Measurements from ENCODE around the gene PLCB3.

The PLCB3 gene

DNA sequence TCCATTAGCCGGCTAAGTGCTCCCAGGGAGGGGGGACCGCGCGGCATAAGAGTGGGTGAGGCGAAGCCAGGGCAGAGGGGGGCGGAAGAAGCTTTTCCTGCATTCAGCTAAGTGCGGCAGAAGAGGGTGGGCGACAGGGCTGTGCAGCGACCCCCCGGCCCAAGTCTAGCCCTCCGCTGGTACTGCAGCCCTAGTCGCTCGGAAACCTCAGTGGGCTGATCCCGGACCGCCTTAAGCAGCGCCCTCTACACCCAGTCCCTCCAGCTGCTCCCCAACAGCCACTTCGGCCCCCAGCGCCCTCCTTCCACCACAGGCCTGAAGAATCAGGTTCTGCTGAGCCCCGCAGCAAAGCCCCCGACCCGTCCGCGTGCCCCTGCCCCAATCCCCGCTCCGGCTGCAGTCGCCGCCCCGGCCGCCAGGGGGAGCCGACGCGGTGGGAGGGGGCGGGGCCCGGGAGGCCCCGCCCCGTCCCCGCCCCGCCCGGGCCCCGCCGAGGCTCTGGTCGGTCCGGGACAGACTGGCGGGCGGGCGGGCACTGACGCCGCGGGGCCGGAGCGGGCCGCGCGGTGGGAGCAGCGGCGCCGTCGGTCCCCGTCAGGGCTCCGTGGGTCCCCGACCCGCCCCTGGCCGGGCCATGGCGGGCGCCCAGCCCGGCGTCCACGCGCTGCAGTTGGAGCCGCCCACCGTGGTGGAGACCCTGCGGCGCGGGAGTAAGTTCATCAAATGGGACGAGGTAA, at the start of gene PLCB3:
TSS of gene PLCB3 (plus strand) at position 515 of the 737 bp plus-strand sequence. CDS start at position 635, 120 bp downstream.
- no peak for FAIRE-seq

DNA sequence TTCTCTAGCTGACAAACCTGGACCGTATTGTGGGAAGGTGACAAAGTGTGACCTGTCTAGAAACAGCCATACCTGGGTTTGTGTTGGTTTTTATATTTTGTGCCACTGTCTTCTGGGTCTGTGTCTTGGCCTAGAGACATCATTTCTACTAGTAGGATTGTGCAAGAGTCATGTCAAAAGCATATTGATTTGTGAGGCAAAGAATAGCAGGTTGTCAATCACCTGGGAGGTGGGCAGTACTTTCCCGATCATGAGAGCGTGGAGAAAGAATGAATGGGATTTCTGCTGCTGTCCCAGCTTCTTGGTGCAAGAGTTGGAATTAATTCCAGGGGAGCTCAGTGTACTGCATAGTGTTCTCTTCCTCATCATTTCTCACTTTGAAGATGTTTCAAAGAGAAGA, 49.8 kb upstream of the PLCB3 start:
- no peak for FAIRE-seq

DNA sequence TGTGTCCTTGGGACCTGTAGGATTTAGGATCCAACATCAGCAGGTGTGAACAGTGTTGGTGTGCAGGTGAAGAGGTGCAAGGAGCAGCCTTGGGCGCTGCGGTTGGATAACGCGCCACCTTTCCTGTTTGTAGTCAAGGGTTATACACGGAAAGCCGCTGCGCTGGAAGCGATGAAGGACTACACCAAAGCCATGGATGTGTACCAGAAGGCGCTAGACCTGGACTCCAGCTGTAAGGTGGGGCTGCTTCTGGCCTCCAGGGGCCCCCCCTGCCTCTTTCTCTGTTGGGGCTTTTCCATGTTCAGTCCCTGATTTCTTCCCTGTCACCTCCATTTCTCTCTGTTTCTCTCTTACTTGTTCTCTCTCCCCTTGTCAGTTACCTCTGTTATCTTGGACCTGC, 48.3 kb upstream of the PLCB3 start:
- no peak for FAIRE-seq

DNA sequence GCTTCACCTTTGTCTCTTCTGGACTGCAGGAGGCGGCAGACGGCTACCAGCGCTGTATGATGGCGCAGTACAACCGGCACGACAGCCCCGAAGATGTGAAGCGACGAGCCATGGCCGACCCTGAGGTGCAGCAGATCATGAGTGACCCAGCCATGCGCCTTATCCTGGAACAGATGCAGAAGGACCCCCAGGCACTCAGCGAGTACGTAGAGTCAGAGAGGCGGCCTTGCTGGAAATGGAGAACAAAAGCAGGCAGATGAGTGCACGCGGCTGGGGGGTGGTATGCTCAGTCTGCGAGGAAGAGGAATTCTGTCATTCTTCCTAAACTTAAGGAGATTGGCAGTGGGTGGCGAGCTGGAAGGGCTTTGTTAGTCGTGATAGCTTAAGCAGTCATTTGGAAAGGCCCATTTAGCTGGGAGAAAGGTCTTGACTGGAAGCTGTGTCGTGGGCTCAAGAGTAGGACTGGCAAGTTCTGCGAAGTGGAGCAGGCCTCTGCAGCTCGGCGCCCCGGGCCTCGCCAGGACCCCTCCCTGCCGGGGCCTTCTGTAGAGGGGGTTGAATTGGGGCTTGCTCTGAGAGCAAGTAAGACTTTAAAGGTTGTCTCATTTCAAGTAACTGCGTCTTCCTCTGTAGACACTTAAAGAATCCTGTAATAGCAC, 47.8 kb upstream of the PLCB3 start:
- FAIRE-seq = no peak

DNA sequence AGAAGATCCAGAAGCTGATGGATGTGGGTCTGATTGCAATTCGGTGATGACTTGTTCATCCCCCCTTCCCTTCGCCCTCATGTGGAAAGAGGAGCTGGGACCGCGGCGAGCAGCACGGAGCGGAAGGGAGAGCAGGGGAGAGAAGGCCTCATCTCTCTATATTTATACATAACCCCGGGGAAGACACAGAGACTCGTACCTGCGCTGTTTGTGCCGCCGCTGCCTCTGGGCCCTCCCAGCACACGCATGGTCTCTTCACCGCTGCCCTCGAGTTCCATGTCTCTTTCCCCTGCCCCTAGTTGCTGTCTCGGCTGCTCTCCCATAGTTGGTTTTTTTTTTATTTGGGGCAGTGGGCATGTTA, 47.3 kb upstream of the PLCB3 start:
- FAIRE-seq = no peak

DNA sequence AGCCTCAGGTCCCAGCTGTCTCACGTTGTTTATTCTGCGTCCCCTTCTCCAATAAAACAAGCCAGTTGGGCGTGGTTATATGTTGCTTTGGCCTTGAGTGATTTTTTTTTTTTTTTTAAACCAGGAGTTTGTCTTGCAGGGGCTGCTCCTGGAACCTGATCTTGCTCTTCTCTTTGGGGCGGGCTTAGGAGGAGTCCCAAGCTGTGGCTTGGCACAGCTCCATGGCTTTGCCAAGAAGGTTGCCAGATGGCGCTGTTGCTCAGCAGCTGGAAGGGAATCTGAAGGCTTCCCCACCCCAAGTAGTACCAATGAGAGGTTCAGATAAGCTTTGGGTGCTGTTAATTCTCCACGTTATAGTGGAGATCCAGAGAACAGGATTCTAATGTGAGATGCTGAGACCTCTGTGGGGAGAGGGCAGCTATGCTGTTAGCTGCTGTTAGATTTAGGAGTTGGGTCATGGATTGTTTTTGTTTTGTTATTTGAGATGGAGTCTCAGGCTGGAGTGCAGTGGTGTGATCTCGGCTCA, 46.8 kb upstream of the PLCB3 start:
- FAIRE-seq = no peak

DNA sequence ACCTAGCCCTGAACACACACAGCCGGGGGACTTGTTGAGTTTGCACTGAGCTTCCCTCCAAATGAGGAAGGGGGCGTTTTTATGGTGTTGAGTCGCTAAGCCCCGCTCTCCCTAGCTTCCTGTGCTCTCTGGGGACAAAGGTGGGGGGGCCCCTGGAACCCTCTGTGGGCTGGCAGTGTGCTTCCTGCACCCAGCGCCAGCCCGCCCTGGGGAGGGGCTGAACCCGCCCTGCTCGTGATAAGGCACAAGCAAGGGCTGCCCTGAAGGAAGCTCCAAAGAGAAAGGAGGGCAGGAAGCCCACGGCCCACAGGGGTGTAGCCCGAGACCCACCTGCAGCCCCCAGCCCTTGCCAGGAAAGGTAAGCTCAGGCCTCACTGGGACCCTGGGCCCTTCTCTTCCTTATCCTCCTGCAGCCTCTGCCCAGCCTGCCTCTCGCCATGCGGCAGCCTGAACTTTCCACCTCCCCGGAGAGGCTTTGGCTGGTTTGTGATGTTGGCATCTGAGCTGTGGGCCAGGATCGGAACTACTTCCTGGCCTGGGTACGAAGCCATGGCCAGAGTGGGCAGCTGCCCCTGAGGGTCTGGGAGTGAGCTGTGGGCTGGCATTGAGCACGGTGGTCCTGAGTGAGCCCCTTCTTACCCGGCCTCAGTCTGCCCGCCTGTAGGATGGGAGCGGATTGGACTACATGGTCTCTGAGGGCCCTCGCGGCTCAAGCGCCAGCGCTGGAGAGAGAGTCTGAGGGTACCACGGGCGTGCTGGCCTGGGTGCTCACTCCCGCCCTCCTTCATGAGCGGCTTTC, 44.7 kb upstream of the PLCB3 start, which contains the start of gene FERMT3:
TSS of gene FERMT3 (plus strand) at position 265 of the 799 bp plus-strand sequence. CDS start 644 bp downstream, outside the sequence.
- no peak for FAIRE-seq

DNA sequence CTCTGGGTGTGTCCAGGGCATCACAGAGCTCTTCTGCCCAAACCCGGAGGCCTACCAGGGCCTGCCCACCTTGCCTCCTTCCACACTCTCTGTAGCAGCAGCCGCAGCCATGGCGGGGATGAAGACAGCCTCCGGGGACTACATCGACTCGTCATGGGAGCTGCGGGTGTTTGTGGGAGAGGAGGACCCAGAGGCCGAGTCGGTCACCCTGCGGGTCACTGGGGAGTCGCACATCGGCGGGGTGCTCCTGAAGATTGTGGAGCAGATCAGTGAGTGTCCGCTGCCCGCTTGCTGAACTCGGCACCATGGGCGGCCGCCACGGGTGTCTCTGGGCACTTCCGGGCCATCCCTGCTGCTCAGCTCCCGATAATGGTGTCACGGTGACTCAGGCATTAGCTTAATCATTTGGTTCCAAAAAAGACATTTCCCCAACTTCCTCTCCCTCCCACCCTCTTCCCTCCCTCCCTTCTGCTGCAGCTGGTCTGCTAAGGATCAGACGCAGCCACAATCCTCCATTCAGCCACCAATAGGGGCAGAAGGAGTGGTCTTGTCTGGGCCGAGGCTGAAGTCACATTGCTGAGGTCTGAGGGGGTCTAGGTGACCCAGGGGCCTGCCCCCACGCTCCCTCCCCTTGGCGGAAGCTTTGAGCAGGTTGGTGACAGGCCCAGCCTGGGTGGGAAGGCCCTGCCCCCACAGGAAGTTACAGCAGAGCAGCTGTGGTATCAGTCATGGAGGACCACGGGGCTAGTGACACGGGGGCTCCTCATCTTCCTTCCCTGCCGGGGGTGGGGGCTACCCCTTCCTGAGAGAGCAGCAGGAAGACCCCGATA, 43.9 kb upstream of the PLCB3 start:
- FAIRE-seq = no peak

DNA sequence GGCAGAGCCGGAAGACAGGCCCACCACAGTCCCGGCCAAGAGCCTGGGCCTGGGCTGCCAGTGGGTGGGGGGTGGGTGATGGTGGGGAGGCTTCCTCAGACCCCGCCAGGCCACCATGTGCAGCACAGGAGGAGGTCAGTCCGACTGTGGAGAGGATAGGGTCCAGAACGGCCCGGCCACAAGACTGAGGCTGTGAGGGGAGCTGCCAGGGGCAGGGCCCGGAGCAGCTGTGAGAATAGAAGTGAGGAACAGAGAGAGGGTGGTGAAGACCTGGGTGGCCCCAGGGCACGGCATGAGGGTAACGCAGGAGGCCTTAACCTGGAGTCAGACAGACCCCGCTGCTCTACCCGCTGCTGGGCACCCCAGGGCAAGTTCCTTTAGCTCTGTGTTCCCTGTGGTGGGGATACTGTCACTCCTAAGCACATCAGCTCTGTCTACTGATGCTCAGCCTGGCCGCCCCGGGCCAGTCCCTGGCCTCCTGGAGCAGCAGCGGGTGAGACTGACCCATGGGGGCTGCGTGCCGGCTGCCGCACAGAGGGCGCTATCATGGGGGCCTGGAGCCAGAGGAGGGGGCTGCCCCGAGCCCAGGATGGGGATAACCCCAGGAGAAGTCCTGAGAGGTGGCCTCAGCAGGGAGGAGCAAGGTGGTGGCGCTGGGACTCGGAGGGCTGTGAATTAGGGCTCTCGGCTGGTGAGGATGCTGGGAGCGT, 43.1 kb upstream of the PLCB3 start:
- FAIRE-seq = no peak

DNA sequence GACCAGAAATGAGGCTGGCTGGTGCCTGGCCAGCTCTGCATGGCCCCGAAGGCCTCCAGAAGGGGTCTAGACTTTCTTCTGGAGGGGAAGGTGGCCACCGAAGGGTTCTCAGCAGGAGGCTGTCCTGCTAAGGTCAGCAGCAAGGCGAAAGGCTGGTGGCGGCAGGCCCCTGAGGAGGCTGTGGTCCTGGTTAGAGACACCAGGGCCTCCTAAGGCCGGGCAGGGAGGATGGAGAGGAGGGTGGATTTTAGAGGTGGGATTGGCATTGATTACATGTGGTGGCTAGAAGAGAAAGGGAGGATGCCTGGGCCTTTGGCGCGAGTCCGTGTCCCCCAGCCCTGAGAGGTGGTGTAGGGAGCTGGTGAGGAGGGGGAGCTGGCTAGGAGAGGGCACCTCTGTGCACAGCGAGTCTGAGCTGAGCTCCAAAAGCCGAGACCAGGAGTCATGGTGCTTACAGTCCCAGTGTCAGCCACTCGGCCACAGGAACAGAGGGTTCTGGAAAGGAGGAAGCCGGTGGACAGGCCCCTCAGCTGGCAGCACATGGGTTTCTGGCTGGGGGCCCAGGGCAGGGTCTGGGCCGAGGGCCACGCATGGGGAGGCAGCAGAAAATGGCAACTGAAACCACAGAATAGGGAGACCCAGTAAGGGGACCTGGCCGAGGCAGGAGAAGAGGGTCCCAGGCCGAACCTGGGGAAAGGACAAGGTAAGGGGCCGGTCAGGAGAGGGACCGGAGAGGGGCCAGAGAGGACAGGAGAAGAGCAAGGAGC, 42.4 kb upstream of the PLCB3 start:
- FAIRE-seq = no peak

DNA sequence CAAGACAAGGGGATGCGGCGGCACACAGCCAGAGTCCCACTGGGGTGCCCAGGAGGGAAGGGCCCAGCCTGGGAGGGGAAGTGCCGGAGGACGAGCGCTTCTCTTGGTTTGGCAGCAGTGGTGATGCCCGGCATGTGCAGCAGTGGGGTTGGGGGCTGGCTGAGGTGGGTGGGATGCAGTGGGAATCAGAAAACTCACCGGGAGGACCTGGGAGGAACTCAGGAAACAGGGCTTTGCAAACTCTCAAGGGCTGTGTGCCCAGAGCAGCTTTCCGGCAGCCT, 41.8 kb upstream of the PLCB3 start:
- no peak for FAIRE-seq

DNA sequence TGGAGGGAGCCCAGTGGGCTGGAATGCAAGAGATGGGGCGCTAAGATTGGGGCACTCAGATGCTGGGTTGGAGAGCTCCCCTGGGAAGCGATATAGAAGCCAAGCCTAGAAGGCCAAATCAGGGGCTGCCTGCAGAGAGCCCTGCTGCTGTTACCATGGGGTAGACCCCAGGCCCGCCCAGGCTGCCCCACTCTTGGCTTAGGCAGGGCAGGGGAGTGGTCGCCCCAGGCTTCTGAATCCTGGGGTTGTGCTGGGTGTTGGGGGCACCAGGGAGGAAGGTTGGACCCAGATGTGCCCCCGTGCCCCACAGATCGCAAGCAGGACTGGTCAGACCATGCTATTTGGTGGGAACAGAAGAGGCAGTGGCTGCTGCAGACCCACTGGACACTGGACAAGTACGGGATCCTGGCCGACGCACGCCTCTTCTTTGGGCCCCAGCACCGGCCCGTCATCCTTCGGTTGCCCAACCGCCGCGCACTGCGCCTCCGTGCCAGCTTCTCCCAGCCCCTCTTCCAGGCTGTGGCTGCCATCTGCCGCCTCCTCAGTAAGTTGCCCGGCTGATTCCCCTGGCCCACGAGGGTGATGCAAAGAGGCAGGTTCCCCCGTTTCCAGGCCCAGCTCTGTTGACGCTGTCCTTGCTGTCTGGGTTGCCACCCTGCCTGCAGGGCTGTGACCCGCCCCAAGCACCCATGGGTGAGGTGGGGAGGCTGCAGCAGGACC, 40.9 kb upstream of the PLCB3 start:
- no peak for FAIRE-seq

DNA sequence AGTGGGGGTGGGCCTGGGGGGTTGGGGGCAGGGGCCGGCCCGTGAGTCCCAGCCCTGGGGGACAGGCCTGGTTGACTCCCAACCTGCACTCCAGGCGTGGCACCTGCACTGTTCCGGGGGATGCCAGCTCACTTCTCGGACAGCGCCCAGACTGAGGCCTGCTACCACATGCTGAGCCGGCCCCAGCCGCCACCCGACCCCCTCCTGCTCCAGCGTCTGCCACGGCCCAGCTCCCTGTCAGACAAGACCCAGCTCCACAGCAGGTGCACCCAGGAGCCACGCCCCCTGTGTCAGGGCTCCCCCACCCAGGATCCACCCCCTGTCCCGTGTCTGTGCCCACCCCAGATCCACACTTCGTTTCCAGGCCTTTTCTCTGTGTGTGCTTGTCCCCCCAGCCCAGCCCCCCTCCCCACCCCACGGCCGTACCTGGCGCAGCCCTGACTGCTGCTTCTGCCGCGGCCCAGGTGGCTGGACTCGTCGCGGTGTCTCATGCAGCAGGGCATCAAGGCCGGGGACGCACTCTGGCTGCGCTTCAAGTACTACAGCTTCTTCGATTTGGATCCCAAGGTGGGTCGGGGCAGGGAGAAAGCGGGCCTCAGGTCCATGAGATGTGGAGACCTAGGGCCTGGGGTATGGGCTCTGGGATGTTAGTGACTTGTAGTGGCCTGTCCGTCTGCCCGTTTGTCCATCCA, 40.0 kb upstream of the PLCB3 start:
- FAIRE-seq = no peak

DNA sequence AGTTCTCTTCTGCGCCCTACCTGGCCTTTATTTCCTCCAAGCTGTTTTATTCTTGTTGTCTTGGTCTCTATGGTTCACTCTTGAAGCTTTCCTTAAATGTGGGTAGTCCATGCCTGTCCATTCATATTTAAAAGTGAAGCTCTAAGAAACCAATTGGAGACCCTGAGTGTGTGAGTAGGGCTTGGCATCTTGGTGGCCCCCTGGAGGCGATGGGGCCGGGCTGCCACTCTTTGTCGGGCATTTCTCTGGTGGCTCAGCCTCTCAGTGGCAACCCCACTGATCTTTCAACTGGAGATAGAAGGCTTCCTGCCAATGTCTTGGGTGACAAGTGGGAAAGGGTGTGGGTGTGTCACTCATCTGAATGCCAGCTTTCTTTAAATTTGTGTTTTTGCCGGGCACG, 34.5 kb upstream of the PLCB3 start:
- FAIRE-seq = no peak

DNA sequence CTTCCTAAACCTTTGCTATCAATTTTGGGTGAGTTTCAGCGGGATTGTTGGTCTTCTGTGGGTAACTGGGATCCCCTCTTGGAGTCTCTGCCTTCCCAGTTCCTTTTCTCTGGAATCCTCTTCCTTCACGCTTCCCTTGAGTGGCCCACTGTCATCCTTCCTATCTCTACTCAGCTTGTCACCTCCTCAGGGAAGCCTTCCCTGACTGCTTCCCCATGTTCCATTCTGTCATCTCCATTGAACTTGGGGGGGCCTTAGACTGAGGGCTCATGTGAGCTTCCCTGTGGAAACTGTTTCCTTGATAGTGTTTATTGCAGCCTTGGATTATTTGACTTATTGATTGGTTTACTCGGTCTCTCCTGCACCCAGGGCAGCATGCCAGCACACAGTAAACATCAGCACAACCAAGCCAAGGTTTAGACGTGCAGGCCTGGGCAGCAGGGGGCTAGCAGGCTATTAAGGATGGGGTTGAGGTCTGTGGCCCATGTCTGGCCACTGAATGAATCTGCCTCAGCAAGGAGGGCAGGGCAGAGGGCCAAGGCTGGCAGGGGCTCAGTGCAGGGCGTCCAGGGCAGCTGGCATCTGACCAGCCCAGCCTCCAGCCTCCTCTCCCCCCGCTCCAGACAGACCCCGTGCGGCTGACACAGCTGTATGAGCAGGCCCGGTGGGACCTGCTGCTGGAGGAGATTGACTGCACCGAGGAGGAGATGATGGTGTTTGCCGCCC, 32.5 kb upstream of the PLCB3 start:
- FAIRE-seq = no peak

DNA sequence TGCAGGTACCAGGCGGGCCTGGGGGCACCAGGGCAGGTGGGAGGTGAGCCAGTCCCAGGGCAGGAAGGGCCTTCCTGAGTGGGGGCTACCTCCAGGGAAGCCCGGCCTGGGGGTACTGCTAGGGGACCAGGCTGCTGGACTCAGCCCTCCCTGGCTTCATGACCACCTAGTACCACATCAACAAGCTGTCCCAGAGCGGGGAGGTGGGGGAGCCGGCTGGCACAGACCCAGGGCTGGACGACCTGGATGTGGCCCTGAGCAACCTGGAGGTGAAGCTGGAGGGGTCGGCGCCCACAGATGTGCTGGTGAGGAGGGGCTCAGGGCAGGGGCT, 32.0 kb upstream of the PLCB3 start:
- FAIRE-seq = no peak

DNA sequence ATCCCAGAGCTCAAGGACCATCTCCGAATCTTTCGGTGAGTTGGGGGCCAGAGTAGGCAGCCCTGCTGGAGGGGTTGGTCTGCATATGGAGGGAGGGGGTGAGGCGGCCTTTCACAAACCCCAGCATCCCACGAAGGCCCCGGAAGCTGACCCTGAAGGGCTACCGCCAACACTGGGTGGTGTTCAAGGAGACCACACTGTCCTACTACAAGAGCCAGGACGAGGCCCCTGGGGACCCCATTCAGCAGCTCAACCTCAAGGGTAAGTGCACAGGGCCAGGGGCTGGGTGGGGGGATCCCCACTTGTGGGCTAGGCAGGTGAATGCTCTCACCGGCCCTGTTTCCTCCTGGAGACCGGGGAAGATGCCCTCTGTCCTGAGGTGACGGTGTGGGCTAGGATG, 31.6 kb upstream of the PLCB3 start:
- FAIRE-seq = no peak

DNA sequence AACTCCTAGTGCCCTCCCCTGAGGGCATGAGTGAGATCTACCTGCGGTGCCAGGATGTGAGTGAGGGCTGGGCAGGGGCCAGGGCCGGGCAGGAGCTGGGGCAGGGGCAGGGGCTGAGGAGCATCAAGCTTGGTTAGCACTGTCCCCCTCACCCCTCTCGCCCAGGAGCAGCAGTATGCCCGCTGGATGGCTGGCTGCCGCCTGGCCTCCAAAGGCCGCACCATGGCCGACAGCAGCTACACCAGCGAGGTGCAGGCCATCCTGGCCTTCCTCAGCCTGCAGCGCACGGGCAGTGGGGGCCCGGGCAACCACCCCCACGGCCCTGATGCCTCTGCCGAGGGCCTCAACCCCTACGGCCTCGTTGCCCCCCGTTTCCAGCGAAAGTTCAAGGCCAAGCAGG, 31.1 kb upstream of the PLCB3 start:
- no peak for FAIRE-seq

DNA sequence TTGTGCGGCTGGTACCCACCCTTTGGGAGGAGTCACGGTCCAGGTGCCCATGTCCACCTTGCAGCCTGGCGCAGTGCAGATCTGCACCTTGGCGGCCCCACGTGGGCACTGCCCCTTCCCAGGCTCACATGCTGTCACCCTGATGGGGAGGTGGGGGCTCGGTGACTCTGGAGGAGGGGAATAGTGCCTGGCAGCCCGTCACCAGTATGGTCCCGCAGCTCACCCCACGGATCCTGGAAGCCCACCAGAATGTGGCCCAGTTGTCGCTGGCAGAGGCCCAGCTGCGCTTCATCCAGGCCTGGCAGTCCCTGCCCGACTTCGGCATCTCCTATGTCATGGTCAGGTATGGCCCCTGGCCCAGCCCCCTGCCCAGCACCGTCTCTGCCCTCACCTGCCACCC, 30.5 kb upstream of the PLCB3 start:
- no peak for FAIRE-seq

DNA sequence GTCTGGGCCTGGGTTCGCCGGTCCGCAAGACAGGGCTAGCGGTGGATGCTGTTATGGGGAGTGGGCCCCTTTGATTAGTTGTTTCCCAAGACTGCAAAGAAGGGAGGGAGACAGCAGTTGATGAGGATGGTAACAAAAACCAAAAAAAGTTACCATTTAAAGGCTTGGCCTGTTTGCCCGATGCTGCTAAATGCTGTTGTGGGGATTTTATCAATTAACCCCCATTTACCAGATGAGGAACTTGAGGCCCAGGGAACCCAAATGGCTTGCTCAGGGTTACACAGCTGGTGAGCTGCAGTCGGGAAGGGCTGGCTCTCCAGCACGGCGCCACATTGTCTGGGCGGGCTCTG, 28.7 kb upstream of the PLCB3 start:
- FAIRE-seq = no peak

Data from TTC549 (cell line).